ENCODE data around the gene FAM107B.
"Not testable (repeated sequence)": the region's sequence is repeated elsewhere in the genome, so short reads cannot be mapped to it uniquely, and the experiment has no call there.

The FAM107B gene

DNA sequence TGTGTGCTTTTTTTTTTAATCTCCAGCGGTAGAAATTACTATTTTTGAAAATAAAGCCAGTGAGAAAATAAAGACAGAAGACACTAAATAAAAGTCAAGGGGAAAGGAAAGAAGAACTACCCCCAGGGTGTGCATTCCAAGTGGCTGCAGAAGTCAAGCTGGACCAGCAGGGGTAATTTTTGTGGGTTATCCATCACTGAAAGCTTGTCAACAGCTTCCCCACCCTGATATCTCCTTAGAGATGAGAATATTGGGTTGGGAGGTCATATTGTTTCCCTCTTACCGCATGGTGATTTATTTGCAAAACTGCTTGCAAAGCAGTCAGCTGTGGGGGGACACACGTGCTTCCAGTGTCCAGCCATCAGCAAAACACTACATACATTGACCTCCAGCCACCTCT lies 46.4 kb downstream of the FAM107B start:
- no peak for DNase-seq

DNA sequence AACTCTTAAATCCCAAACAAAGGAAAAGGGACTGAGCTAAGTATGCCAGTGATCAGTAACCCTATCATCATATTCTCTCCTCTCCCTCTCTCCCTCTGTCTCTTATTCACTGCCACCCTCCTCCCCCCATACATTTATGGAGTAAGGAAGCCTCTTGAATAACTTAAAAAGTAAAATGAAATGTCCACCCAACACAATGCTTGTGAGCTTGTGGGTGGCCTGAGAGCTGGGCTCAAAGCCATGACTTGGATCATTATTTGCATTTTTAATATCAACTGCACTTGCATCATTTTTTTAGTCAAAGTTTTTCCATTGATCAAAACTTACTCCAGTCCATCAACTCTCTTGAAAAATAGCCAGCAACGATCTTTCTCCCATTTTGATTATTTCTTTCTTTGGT lies 46.8 kb downstream of the FAM107B start:
- no peak for DNase-seq

- no peak for DNase-seq
These were observed 47.2 kb downstream of the FAM107B start for GRCh38 chr10:14727465-14727864.

GRCh38 chr10:14724931-14725330 lies 49.8 kb downstream of the FAM107B start:
- no peak for DNase-seq

GRCh38 chr10:14723052-14723689 lies 51.5 kb downstream of the FAM107B start:
- no peak for DNase-seq

DNA sequence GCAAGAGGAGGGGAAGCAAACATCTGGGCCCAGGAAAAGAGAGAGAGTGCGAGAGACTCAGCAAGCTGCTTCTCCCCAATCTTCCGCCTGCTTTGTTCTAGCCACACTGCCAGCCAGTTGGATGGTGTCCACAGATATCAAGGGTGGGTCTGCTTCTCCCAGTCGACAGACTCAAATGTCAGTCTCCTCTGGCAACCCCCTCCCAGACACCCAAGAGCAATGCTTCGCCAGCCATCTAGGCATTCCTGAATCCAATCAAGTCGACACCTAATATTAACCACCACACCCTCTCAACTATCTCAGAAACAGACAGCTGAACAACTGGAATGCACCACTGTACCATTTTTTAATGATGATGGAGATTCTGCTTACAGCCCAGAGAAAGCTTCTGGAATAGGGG lies 57.1 kb downstream of the FAM107B start:
- no peak for DNase-seq

DNA sequence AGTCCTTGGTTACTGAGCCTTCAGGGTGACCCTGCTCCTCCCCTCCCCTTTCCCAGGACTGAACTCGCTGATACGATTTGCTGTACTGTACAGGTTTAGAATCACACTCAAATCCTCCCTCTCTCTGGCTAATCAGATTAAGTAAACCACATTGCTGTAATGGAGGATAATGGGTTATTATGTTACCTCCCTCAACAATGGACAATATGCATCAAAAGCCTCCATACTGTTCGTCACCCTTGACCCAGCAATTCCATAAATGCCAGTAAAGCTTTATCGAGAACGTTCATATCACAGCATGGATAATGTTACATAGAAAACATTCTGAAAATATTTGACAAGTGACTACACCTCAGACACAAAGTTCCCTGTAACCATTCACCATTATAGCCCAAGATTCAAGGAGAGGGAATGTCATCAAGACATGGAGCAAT lies 61.7 kb downstream of the FAM107B start:
- DNase-seq: no peak

GRCh38 chr10:14709344-14709743 lies 65.4 kb downstream of the FAM107B start:
- DNase-seq: not testable (repeated sequence)

GRCh38 chr10:14707481-14707880 lies 67.2 kb downstream of the FAM107B start:
- DNase-seq: no peak

DNA sequence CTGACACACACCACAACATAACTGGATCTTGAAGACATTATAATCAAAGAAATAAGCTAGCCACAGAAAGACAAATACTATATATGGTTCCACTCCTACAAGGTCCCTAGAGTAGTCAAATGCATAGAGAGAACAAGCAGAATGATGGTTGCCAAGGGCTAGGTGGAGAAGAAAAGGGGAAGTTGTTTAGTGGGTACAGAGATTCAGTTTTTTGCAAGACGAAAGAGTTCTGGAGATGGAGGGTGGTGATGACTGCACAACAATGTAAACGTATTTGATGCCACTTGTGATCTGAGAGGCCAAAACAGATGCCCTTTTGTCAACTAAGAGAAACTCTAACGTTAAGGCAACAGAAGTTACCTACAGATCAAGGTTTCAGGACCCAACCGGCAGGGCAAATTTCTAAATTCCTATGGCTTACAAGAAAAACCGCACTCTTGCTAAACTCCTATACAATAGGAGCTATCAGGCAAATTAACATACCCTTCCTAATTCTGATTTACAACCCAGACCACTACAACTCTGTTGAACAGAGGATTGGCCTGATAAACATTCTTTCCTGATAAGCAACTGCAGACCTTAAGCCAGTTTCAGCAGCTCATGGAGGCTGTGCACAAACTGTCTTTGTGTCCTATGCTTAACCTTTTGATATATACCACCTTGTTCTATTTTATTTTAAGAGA lies 69.0 kb downstream of the FAM107B start:
- no peak for DNase-seq

GRCh38 chr10:14703631-14704001 lies 71.1 kb downstream of the FAM107B start:
- no peak for DNase-seq

DNA sequence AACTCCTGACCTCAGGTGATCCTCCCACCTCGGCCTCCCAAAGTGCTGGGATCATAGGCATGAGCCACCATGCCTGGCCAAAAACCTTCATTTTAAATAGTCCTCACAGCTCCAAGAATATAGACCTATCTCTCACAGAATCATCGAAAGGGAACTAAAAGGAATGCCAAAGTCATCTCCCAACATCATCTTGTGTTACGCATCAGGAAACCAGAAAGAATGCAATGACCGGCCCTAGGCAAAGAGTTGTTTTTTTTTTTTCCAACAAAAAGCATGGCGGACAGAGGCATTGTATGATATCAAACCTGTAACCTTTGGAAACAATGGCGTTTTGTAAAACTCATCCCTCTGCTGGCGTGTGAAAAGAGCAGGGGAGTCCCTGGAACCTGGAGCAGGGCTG lies 73.2 kb downstream of the FAM107B start:
- no peak for DNase-seq

DNA sequence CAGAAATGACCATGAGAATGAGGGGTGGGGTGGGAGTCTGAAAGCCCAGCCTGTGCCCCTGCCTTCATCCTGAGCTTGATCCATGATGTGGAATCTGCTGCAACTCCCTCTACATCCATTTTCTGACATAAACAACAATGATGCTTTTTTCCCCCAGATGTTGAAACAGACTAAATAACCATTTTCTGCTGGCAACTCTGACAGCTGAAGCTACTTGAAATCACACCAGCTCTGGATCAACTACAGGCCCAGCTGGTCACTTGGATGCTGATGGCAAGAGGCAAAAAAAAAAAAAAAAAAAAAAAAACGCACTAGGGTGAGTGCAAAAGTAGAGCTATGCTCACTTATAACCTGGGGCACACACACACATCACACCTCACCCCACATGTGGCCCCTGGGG lies 74.2 kb downstream of the FAM107B start:
- DNase-seq: no peak

GRCh38 chr10:14699482-14699881 lies 75.2 kb downstream of the FAM107B start:
- no peak for DNase-seq

GRCh38 chr10:14698829-14699170 lies 75.9 kb downstream of the FAM107B start:
- no peak for DNase-seq

DNA sequence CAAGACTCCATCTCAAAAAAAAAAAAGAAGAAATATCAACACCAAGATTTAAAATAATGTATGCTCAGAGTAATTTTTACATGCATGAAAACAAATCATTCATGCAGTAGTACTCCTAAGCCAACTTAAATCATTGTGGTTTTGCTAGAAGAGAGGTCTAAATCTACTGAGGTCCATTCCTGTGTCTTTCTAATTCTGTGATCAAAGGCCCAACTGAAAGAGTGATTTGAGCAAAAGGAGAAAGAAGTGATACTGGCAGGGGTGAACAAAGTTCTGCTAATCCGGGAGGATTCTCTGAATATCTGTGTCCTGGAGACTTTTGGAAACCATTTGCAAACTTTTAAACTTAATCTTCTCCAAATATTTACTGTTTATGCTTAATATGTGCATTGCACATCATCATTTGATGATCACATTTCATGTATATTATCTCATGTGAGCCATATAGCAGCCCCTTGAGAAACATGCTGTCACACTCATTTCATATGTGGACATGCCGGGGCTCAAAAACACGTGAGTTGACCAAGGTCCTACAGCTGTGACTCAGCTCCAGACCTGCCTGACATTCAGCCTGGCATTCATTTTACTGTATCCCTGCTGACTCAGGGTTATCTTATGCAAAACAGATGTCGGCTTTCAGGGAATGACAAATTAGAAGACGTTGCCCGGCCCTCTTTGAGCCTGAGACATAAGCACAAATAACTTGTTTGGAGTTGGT lies 76.4 kb downstream of the FAM107B start:
- DNase-seq: no peak

DNA sequence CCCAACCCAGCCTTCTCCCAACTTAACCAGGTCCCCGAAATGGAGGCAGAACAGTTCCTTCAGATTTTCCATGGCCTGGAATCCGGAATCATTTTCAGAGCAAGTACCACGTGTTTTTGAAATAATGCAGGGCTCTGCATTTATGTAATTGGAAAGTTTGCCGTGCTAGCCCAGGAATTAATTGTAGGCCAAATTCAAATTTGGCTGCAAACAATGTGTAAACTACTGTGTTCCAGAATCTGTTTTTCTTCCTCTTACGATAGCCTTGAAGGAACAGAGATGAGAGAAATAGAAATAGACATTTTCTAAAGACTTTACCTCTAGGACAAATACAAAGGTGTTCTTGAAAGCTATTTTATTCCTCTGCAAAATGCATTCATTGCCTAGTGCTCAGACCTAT lies 77.4 kb downstream of the FAM107B start:
- DNase-seq: no peak

- DNase-seq: no peak
These were observed 77.9 kb downstream of the FAM107B start for GRCh38 chr10:14696821-14697220.

- DNase-seq: no peak
These were observed 78.7 kb downstream of the FAM107B start for GRCh38 chr10:14695847-14696480.

DNA sequence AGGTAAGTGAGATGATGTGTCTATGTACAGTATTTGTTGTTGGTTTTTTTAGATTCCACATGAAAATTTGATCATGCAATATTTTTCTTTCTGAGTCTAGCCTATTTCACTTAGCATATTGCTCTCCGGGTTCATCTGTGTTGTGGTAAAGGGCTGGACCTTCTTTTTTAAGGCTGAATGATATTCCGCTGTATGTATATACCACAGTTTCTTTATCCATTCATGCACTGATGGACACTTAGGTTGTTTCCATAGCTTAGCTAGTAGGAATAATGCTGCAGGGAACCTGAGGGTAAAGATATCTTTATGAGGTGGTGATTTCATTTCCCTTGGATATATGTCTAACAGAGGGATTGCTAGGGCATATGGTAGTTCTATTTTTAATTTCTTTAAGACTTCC lies 80.8 kb downstream of the FAM107B start:
- no peak for DNase-seq

DNA sequence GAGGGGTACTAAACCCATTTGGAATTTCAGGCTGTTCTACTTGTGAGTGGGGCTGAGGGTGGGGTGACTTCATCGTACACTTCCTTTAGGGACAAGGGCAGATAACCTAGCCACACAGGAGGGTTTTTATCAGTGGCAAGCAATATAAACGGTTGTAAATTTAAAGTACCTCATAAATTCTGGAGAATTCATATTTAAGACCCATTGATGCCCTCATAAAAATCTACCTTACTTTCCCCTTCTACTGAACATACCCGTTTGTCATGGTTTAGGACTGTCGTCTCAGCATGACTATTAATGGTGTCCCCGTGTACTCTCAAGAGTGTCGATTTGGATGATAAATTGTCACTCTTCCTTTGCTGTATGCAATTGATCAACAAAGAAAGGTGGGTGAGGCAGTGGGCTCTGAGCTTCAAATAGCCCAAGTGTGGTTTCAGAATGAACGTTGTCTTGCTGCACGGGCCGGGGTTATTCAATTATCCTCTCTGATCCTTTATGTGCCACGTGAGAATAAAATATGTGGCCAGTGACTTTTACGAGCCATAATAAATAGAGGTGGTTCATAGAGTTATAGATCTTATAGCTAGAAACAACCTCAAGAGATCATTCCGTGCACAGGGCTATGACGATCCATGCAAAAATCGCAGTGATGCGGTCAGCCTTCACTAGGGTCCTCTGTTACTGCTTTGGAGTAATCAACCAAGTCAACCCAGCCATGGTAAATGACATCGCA lies 82.2 kb downstream of the FAM107B start:
- DNase-seq: no peak

DNA sequence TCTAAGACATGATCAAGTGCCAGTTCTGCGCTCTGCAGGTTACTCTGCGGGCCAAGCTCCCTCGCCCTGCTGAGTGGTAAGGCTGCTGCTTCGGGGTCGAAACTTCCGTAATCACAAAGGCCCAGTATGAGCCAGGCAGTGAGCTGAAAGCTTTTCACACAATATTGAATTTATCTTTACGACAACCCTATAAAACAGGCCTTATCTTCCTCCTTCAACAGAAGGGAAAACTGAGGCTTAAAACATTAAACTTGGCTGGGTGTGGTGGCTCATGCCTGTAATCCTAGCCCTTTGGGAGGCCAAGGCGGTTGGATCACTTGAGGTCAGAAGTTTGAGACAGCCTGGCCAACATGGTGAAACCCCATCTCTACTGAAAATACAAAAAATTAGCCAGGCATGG lies 83.3 kb downstream of the FAM107B start:
- DNase-seq: no peak

DNA sequence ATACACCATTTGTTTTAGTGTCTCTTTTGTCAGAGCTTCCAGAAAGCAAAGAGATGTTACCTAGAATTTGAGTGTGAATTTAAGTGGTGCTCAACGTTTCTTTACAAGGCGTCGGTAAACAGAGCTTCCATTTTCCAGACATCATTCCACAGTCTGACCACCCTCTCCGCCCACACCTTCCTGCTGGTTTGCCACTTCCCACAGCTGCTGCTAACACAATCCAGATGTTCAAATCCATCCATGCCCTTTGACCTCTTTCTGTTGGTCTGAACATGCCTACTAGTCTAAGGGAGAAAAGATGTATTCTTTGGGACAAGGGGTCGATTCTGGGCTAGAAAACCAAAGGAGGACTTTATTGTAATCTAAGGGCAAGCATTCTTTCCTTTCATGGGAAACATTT lies 86.1 kb downstream of the FAM107B start:
- DNase-seq: no peak
